Ovary (tissue), 3 donors: ENCODE results near the gene CD8A.

ENCODE experiments used
- EP300 ChIP-seq: sonication (generic); formaldehyde crosslinking; IDR thresholded peaks from one replicate; pipeline ENCODE4 v1.6.1; 2017; ENCODE audit warnings: antibody characterized with exemption
- POLR2A ChIP-seq: fragments of 450-650 bp; IDR thresholded peaks from one replicate; pipeline ENCODE4 v1.6.1; 2017; ENCODE audit warnings: antibody characterized with exemption, mild to moderate bottlenecking, moderate library complexity
- TF ChIP-seq, protein P1 (sequence below), 3 donors: fragments of 450-650 bp in 2 of 3; fragments of 200-600 bp in 1 of 3; IDR thresholded peaks; one replicate each; pipeline versions ENCODE4 v1.5.1 to v1.8.0; 2016 to 2022; ENCODE audit warnings: antibody characterized with exemption in 3 of 3, mild to moderate bottlenecking in 1 of 3
- donor health status: DM: no; HTN: no; CAD: no.

DNA sequence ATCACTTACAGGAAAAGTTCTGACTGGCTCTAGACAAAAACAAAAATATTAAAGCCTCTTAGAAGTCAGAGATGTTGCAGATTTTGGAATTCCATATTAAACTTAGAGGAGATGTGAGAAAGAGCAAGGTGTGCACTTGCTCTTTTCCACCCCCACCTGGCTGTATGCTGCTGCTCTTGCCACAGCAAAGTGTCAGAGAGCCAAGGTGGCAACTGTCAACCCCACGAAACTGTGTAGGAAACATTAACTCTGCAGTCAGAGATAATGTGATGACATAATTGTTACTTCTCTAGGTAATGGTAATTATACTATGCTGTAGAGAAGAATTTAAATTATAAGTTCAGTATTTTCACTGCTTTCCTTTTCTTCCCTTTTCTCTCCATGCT is 25.4 kb downstream of the CD8A start:
- TF ChIP-seq, protein P1, sequence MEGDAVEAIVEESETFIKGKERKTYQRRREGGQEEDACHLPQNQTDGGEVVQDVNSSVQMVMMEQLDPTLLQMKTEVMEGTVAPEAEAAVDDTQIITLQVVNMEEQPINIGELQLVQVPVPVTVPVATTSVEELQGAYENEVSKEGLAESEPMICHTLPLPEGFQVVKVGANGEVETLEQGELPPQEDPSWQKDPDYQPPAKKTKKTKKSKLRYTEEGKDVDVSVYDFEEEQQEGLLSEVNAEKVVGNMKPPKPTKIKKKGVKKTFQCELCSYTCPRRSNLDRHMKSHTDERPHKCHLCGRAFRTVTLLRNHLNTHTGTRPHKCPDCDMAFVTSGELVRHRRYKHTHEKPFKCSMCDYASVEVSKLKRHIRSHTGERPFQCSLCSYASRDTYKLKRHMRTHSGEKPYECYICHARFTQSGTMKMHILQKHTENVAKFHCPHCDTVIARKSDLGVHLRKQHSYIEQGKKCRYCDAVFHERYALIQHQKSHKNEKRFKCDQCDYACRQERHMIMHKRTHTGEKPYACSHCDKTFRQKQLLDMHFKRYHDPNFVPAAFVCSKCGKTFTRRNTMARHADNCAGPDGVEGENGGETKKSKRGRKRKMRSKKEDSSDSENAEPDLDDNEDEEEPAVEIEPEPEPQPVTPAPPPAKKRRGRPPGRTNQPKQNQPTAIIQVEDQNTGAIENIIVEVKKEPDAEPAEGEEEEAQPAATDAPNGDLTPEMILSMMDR (IDR thresholded peaks at IDR 0.05): no peak
- no peak for TF ChIP-seq POLR2A
- TF ChIP-seq EP300: no peak
